GM18907 (cell line): Measurements from ENCODE around the gene TSPAN18.

ENCODE experiments used
- ATAC-seq: cut with Tn5 transposase; IDR thresholded peaks from one replicate; pipeline ENCODE4 v1.9.1; 2021; ENCODE audit warnings: mild to moderate bottlenecking, moderate library complexity; ENCODE audit not compliant: unreplicated experiment

Gene TSPAN18

GRCh38 chr11:44936525-44936924 lies 209.8 kb downstream of the TSPAN18 start:
- ATAC-seq, result peak; percentile 78

DNA sequence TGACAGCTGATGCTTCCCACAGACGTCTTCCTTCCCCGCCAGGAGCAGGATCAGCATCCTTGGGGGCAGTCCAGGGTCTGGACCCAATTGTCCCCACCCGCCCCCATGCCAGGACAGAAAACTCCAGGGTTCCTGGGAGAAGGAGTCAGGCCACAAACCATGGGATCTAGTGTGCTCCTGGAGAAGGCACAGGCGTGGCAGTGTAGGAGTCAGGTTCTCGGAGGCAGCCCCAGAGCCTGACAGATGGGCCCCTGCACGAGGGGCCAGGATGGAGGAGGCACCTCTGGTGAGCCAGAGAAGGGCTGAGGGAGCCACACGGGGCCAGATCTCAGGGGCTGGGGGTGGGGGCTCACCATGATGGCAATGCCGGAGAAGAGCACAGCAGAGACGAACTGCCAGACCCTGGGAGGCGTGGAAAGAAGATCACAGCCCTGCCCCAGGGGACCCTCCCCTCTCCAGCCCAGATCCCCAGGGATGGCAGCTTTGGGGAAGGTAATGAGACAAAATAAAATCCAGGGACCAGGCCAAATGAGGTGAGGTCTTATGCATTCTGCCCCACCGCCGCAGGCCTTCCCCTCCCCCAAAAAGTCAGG lies 210.3 kb downstream of the TSPAN18 start:
- ATAC-seq, result no peak

- no peak for ATAC-seq
Measured at GRCh38 chr11:44938066-44938691, 211.4 kb downstream of the TSPAN18 start.

- ATAC-seq, result no peak
Measured at GRCh38 chr11:44939673-44940395, 213.1 kb downstream of the TSPAN18 start.

- no peak for ATAC-seq
Measured at GRCh38 chr11:44940404-44940803, 213.6 kb downstream of the TSPAN18 start.

- ATAC-seq, result no peak
Measured at GRCh38 chr11:44940835-44941234, 214.1 kb downstream of the TSPAN18 start.

GRCh38 chr11:44941259-44942021 lies 214.7 kb downstream of the TSPAN18 start:
- no peak for ATAC-seq

- no peak for ATAC-seq
Measured at GRCh38 chr11:44942029-44942955, 215.5 kb downstream of the TSPAN18 start.

DNA sequence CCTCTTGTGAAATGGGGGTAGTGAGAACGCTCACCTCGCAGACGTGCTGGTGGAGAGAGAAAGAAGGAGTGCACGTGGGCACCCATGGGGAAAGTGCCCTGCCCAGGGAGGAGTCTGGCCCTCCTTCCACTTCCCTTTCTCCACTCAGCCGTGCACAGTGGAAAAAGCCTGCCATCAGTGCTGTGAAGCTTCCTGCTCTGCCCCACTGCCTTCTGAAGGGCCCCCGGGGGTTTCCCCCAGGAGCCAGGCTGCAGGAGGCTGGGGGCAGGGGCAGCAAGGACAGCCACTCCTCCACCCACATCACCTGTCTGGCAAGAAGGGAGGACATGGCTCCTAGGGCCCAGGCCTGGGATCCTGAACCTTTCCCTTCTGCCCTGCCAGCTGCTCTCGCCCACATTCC lies 216.4 kb downstream of the TSPAN18 start:
- ATAC-seq, result peak; percentile 84

DNA sequence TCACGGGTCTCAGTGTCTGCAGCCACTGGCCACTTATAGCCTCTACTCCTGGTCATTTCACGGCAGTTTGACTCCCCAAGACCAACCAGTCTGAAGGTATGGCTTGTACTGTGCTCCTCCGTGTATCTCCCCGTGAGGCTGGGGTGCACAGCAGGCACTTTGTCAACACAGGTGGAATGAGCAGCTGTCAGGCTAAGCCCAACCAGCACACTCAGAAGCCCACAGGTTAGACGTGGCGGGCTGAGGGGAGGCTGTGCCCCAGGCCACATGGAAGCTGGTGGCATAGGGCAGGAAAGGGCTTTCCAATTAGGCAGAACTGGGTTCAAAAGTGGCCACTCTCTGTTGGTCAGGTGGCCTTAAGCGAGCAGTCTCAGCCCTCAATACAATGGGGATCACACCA lies 216.9 kb downstream of the TSPAN18 start:
- no peak for ATAC-seq

GRCh38 chr11:44944181-44944852 lies 217.6 kb downstream of the TSPAN18 start:
- no peak for ATAC-seq

GRCh38 chr11:44944853-44945235 lies 218.1 kb downstream of the TSPAN18 start:
- ATAC-seq, result no peak

GRCh38 chr11:44945666-44946065 lies 218.9 kb downstream of the TSPAN18 start:
- no peak for ATAC-seq

- ATAC-seq, result no peak
Measured at GRCh38 chr11:44946263-44946662, 219.5 kb downstream of the TSPAN18 start.

DNA sequence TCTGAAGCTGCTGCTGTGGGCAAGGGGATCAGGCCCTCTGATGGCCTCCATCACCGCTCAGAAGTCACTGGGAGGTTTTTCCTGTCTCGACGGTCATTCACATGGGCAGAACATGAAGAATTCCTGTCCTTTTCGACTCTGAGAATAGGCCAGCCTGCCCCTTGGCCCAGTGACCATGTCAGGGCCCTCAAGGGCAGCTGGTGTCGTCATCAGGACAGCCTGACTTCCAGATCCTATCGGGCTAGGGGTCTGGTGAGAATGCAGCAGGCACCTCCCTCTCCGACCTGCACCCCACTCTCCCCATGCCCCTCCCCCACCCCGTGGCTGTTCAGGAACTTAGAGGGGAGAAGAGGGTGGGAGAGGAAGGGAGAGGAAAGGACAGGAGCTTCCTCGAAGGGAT lies 220.4 kb downstream of the TSPAN18 start:
- ATAC-seq, result no peak

DNA sequence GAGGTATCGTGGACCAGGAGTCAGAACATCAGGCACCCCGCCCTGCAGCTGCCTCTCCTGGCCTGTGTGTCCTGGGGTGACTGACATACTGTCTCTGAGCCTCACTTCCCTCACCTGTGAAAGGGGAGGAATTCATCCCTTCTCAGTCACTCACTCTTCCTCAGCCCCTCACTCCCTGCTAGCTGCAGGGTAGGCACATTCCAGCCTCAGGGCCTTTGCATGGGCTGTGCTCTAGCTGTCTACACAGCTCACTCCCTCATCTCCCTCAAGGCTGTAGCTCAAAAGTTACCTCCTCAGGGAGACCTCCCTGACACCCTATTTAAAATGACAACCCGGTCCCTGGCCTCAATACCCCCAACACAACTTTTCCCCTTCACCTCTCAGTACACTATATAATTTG lies 221.4 kb downstream of the TSPAN18 start:
- no peak for ATAC-seq

DNA sequence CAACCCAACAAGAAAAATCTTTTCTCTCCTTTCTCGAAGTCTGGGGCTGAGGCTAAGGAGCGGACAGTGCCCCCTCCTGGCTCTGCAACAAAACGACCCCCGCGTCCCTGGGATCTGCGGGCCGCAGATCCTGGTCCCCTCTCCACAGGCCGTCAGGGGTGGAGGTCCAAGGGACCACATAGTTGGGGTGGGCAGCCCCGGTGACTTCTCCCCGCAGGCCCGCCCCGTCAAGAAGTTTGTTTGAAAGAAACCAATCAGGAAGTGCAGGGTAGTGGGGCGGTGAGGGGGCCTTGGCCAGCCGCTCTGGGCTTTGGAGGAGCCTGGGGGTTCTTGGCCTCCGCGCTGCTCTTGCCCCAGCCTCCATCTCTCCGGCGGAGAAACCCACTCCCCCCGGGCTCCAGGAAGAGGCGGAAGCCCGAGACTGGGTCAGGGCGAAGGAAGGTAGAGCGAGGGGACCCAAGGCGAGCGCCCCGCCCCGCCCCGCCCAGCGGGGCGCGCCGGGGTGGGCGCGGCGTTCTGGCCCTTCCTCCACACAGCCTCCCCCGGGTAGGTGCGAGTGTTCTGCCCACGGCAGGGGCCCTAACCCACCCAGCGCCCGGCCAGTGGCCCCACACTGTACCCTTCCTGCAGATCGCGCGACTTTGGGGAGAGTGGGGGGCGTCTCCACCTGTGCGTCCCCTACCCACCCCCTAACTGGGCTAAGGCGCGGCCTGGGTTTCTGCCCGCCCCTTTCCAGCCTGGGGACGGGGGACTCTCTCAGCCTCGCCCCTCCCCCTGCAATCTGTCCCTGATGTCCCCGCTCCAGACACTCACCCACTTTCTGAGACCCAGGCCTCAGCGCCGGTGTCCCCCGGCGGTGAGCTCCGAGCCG lies 222.6 kb downstream of the TSPAN18 start:
- no peak for ATAC-seq

DNA sequence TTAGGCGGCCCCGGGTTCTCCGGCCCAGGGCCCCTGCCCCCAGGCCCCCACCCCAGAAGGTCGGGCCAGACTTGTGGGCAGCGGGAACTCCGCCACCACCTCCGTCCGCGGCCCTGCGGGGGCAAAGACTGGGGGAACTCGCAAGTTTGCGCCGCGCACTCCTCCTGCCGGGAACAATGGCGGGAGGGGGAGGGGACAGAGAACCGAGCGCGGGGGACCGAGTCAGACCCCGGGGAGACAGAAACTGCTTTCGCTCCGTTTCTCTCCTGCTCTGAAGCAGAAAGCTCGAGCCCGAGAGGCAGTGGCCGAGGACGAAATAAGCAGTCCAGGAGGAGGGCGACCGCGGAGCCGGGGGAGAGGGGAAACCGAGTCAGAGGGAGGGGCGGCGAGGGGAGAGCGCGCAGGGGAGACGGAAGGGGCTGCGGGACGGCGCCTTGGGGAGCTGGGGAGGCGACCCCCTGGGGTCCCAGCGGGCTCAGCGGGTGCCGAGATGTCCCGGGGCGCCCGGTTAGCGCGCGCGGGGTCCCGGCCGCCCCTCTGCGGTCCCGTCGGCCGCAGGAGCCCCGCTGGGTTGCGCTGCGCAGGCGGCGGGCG lies 223.4 kb downstream of the TSPAN18 start:
- no peak for ATAC-seq
